OCI-LY1 (cell line): Measurements from ENCODE around the gene DYNC1LI2.
"Not testable (repeated sequence)": the region's sequence is repeated elsewhere in the genome, so short reads cannot be mapped to it uniquely, and the experiment has no call there.

Experiments used
- H2AFZ ChIP-seq: fragments of 200-600 bp; sonication (generic), shearing (Covaris generic); 2 replicates; pipeline ENCODE4 v1.6.0; 2014; ENCODE audit warnings: antibody characterized with exemption, mild to moderate bottlenecking, low read length
- H3F3A ChIP-seq: fragments of 200-600 bp; sonication (generic), shearing (Covaris generic); 2 replicates; pipeline ENCODE4 v1.6.0; 2014; ENCODE audit warnings: mild to moderate bottlenecking, antibody characterized with exemption, low read length, moderate library complexity; ENCODE audit not compliant: insufficient read depth
- H3K27ac ChIP-seq: fragments of 200-600 bp; sonication (generic); 2 replicates; pipeline ENCODE4 v1.5.1; 2014; ENCODE audit warnings: low read length, mixed run types, mild to moderate bottlenecking, low read depth; ENCODE audit not compliant: poor library complexity, severe bottlenecking
- H3K27me3 ChIP-seq: fragments of 200-600 bp; sonication (generic); 2 replicates; pipeline ENCODE4 v1.6.0; 2014; ENCODE audit warnings: antibody characterized with exemption, mild to moderate bottlenecking, low read length, moderate library complexity; ENCODE audit not compliant: insufficient read depth
- H3K36me3 ChIP-seq: fragments of 200-600 bp; sonication (generic); 2 replicates; pipeline ENCODE4 v1.6.1; 2014; ENCODE audit warnings: mild to moderate bottlenecking, antibody characterized with exemption, low read length, moderate library complexity, mixed read lengths; ENCODE audit not compliant: insufficient read depth
- H3K4me1 ChIP-seq: fragments of 200-600 bp; sonication (generic); 2 replicates; pipeline ENCODE4 v1.5.1; 2014; ENCODE audit warnings: mild to moderate bottlenecking, low read length, moderate library complexity; ENCODE audit not compliant: insufficient read depth, severe bottlenecking
- H3K4me2 ChIP-seq: fragments of 200-600 bp; sonication (generic), shearing (Covaris generic); 2 replicates; pipeline ENCODE4 v1.6.1; 2014; ENCODE audit warnings: low read length
- H3K4me3 ChIP-seq: fragments of 200-600 bp; sonication (generic); 2 replicates; pipeline ENCODE4 v1.5.1; 2014; ENCODE audit warnings: low read length, low read depth, mild to moderate bottlenecking, mixed read lengths; ENCODE audit not compliant: poor library complexity, severe bottlenecking
- H3K79me2 ChIP-seq: fragments of 200-600 bp; shearing (Covaris generic); 2 replicates; pipeline ENCODE4 v1.6.1; 2016; ENCODE audit warnings: mixed run types, low read length, mixed read lengths; ENCODE audit not compliant: insufficient read depth
- H3K9ac ChIP-seq: fragments of 200-600 bp; sonication (generic), shearing (Covaris generic); 2 replicates; pipeline ENCODE4 v1.6.1; 2014; ENCODE audit warnings: mild to moderate bottlenecking, low read length, mixed read lengths
- H3K9me2 ChIP-seq: fragments of 200-600 bp; sonication (generic), shearing (Covaris generic); 2 replicates; pipeline ENCODE4 v1.6.1; 2014; ENCODE audit warnings: low read depth, mild to moderate bottlenecking, low read length, mixed read lengths
- H3K9me3 ChIP-seq: fragments of 200-600 bp; shearing (Covaris generic); 2 replicates; pipeline ENCODE4 v1.6.1; 2014; ENCODE audit warnings: low read length, mixed read lengths
- H4K20me1 ChIP-seq: fragments of 200-600 bp; sonication (generic), shearing (Covaris generic); 2 replicates; pipeline ENCODE4 v1.6.0; 2016; ENCODE audit warnings: mild to moderate bottlenecking, low read length; ENCODE audit not compliant: insufficient read depth
- EZH2 ChIP-seq: fragments of 200-600 bp; sonication (generic), shearing (Covaris generic); IDR thresholded peaks from 2 replicates; pipeline ENCODE4 v1.8.0; 2017; ENCODE audit warnings: borderline replicate concordance, mixed run types, mild to moderate bottlenecking, antibody characterized with exemption, low read length, moderate library complexity, mixed read lengths
- TF ChIP-seq, protein P1 (sequence below): fragments of 200-600 bp; sonication (generic), shearing (Covaris generic); IDR thresholded peaks from 2 replicates; pipeline ENCODE4 v1.5.1; 2017; ENCODE audit warnings: mild to moderate bottlenecking, antibody characterized with exemption, low read length, moderate library complexity, mixed read lengths

Gene DYNC1LI2

GRCh38 chr16:66690106-66690847 is 61.1 kb downstream of the DYNC1LI2 start:
- no peaks in the 10 kb centered on the region for H3F3A ChIP-seq
- no peaks in the 10 kb centered on the region for H3K27me3 ChIP-seq
- H2AFZ ChIP-seq: no peak overlapping the region
- no peaks in the 10 kb centered on the region for H4K20me1 ChIP-seq
- no peak overlapping the region for H3K4me3 ChIP-seq
- no peak overlapping the region for H3K4me2 ChIP-seq
- no peak overlapping the region for H3K27ac ChIP-seq
- no peaks in the 10 kb centered on the region for H3K9me2 ChIP-seq
- H3K36me3 ChIP-seq: no peaks in the 10 kb centered on the region
- H3K79me2 ChIP-seq: no peaks in the 10 kb centered on the region
- H3K9ac ChIP-seq: no peak overlapping the region
- no peak for TF ChIP-seq EZH2
- TF ChIP-seq, protein P1, sequence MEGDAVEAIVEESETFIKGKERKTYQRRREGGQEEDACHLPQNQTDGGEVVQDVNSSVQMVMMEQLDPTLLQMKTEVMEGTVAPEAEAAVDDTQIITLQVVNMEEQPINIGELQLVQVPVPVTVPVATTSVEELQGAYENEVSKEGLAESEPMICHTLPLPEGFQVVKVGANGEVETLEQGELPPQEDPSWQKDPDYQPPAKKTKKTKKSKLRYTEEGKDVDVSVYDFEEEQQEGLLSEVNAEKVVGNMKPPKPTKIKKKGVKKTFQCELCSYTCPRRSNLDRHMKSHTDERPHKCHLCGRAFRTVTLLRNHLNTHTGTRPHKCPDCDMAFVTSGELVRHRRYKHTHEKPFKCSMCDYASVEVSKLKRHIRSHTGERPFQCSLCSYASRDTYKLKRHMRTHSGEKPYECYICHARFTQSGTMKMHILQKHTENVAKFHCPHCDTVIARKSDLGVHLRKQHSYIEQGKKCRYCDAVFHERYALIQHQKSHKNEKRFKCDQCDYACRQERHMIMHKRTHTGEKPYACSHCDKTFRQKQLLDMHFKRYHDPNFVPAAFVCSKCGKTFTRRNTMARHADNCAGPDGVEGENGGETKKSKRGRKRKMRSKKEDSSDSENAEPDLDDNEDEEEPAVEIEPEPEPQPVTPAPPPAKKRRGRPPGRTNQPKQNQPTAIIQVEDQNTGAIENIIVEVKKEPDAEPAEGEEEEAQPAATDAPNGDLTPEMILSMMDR: no peak
- no peaks in the 10 kb centered on the region for H3K4me1 ChIP-seq
- H3K9me3 ChIP-seq: no peaks in the 10 kb centered on the region

DNA sequence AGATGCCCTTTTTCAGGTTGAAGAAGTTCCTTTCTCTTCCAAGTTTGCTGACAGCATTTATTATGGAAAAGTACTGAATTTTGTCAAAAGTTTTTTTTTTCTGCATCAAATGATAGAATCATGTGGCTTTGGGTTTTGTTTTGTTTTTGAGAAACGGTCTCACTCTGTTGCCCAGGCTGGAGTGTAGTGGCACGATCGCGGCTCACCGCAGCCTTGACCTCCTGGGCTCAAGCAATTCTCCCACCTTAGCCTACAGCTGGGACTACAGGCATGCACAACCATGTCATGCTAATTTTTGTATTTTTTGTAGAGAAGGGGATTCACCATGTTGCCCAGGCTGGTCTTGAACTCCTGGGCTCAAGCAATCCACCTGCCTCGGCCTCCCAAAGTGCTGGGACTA is 62.1 kb downstream of the DYNC1LI2 start:
- no peaks in the 10 kb centered on the region for H3K9me2 ChIP-seq
- H3K4me2 ChIP-seq: no peak overlapping the region
- no peaks in the 10 kb centered on the region for H3K36me3 ChIP-seq
- no peaks in the 10 kb centered on the region for H3K27me3 ChIP-seq
- no peaks in the 10 kb centered on the region for H3K4me1 ChIP-seq
- H3K9ac ChIP-seq: no peak overlapping the region
- no peaks in the 10 kb centered on the region for H4K20me1 ChIP-seq
- H3K79me2 ChIP-seq: no peaks in the 10 kb centered on the region
- H3K27ac ChIP-seq: no peak overlapping the region
- no peak overlapping the region for H2AFZ ChIP-seq
- H3K4me3 ChIP-seq: no peak overlapping the region
- H3F3A ChIP-seq: no peaks in the 10 kb centered on the region
- no peaks in the 10 kb centered on the region for H3K9me3 ChIP-seq
- TF ChIP-seq, protein P1: no peak
- TF ChIP-seq EZH2: no peak

DNA sequence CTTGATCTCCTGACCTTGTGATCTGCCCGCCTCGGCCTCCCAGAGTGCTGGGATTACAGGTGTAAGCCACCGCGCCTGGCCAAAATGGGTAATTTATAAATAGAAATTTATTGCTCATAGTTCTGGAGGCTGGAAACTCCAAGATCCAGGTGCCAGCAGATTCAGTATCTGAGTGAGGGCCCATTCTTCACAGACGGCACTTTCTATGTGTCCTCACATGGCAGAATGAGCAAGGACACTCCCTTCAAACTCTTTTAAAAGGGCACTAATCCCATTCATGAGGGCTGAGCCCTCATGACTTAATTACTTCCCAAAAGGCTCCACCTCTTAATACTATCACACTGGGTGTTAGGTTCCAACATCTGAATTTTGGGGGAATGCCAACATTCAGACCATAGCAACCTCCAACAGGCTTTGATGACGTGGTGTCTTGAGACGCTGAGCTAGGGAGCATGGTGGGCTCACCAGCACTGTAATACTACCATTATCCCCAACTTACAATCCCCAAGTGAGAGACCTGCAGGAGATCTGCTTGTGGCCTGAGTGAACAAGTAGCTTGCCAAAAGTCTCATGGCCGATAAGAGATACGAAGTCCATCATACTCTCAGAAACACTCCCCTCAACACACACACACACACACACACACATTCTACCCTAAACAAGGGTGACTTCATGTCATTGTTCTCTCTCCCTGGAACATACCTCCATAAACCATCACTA is 63.3 kb downstream of the DYNC1LI2 start:
- Histone ChIP-seq H3K9ac (no peak overlapping the region), H3K4me3 (no peak overlapping the region), H3K36me3 (no peaks in the 10 kb centered on the region), H3F3A (no peaks in the 10 kb centered on the region), H3K9me2 (no peaks in the 10 kb centered on the region), H3K4me2 (no peak overlapping the region), H2AFZ (no peak overlapping the region), H3K27ac (no peak overlapping the region), H3K27me3 (no peaks in the 10 kb centered on the region), H3K4me1 (no peaks in the 10 kb centered on the region), H3K9me3 (no peaks in the 10 kb centered on the region), H3K79me2 (no peaks in the 10 kb centered on the region), H4K20me1 (no peaks in the 10 kb centered on the region)
- TF ChIP-seq, protein P1: no peak
- no peak for TF ChIP-seq EZH2

DNA sequence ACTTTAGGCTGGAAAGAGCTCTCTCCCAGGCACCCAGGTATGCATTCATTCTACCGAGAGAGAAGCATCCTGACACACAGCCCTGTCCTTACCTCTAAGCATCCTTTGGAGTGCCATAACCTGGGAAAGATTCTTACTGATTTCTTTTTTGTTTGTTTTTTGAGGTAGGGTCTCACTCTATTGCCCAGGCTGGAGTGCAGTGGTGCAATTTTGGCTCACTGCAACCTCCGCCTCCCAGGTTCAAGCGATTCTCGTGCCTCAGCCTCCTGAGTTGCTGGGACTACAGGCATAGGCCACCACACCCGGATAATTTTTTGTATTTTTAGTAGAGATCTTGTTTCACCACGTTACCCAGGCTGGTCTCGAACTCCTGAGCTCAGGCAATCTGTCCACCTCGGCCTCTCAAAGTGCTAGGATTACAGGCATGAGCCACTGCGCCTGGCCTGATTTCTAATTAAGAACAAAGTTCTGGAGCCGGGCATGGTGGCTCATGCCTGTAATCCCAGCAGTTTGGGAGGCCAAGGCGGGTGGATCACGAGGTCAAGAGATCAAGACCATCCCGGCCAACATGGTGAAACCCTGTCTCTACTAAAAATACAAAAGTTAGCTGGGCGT is 65.8 kb downstream of the DYNC1LI2 start:
- H3K4me1 ChIP-seq, H4K20me1 ChIP-seq, H3K79me2 ChIP-seq, H3F3A ChIP-seq, H3K4me3 ChIP-seq, H3K9ac ChIP-seq, H3K36me3 ChIP-seq, H3K9me3 ChIP-seq, H2AFZ ChIP-seq, H3K27ac ChIP-seq, H3K9me2 ChIP-seq, H3K4me2 ChIP-seq, H3K27me3 ChIP-seq: not testable (repeated sequence)
